Measurements from ENCODE around the gene TMBIM1. TPM values are rescaled to one million over a fixed set of nuclear protein-coding genes. Genes with fewer than 3 reads are reported as not detected.

TMBIM1 gene
- total RNA-seq, 1 experiment from 2014 or later, result 187 TPM

- intact Hi-C loops (cut with micrococcal nuclease; ENCODE audit: unreplicated experiment), result no loop called here
- Histone ChIP-seq H3K4me1 (replicated peaks; ENCODE audit: insufficient read depth) (no peaks in the 10 kb centered on the region), H3K4me3 (no peak overlapping the region), H4K20me1 (ENCODE audit: insufficient read depth) (no peaks in the 10 kb centered on the region), H2AFZ (no peak overlapping the region), H3K36me3 (ENCODE audit: low read depth) (peaks cover 26% of the 10 kb centered on the region), H3F3A (ENCODE audit: insufficient read depth, low read depth) (peaks cover 18% of the 10 kb centered on the region), H3K9me2 (ENCODE audit: insufficient read depth) (no peaks in the 10 kb centered on the region), H3K9me3 (ENCODE audit: insufficient read depth, low read depth) (no peaks in the 10 kb centered on the region), H3K27ac (no peak overlapping the region), H3K27me3 (ENCODE audit: insufficient read depth, low read depth) (no peaks in the 10 kb centered on the region), H3K4me2 (no peak overlapping the region), H3K79me2 (ENCODE audit: low read depth) (no peaks in the 10 kb centered on the region)
- CTCF ChIA-PET, result interaction anchor here (0.6 kb wide), 1 partner anchor 454 kb away, joined by 3 read pairs; no protein-coding TSS in a partner anchor
- DNase-seq, result no peak
- POLR2A ChIA-PET (ENCODE audit: unreplicated experiment), result no interaction called here
- TF ChIP-seq EZH2 (IDR thresholded peaks at IDR 0.05; ENCODE audit: low read depth) (no peak), CTCF (conservative IDR thresholded peaks at IDR 0.05) (no peak)
- no TSS peak for BruUV-seq (replicated peaks)
These were observed 39.1 kb downstream of the TMBIM1 start for GRCh38 chr2:218253232-218253625.

GRCh38 chr2:218252509-218253231, 39.6 kb downstream of the TMBIM1 start:
- Histone ChIP-seq H3K27me3 (ENCODE audit: insufficient read depth, low read depth) (no peaks in the 10 kb centered on the region), H3K9me2 (ENCODE audit: insufficient read depth) (no peaks in the 10 kb centered on the region), H2AFZ (no peak overlapping the region), H3K4me1 (replicated peaks; ENCODE audit: insufficient read depth) (no peaks in the 10 kb centered on the region), H3K27ac (no peak overlapping the region), H3K79me2 (ENCODE audit: low read depth) (no peaks in the 10 kb centered on the region), H3K4me3 (no peak overlapping the region), H3K36me3 (ENCODE audit: low read depth) (peaks cover 29% of the 10 kb centered on the region), H4K20me1 (ENCODE audit: insufficient read depth) (no peaks in the 10 kb centered on the region), H3K9me3 (ENCODE audit: insufficient read depth, low read depth) (no peaks in the 10 kb centered on the region), H3K4me2 (no peak overlapping the region), H3F3A (ENCODE audit: insufficient read depth, low read depth) (peaks cover 18% of the 10 kb centered on the region)
- intact Hi-C loops (cut with micrococcal nuclease; ENCODE audit: unreplicated experiment), result no loop called here
- TF ChIP-seq CTCF (conservative IDR thresholded peaks at IDR 0.05) (no peak), EZH2 (IDR thresholded peaks at IDR 0.05; ENCODE audit: low read depth) (no peak)
- no TSS peak for BruUV-seq (replicated peaks)
- DNase-seq, result no peak
- POLR2A ChIA-PET (ENCODE audit: unreplicated experiment), result no interaction called here
- CTCF ChIA-PET, result interaction anchor here (0.6 kb wide), 1 partner anchor 454 kb away, joined by 3 read pairs; no protein-coding TSS in a partner anchor

- Histone ChIP-seq H3K4me2 (no peak overlapping the region), H3K36me3 (ENCODE audit: low read depth) (peaks cover 35% of the 10 kb centered on the region), H3K79me2 (ENCODE audit: low read depth) (no peaks in the 10 kb centered on the region), H3K9me2 (ENCODE audit: insufficient read depth) (no peaks in the 10 kb centered on the region), H3K9me3 (ENCODE audit: insufficient read depth, low read depth) (no peaks in the 10 kb centered on the region), H2AFZ (no peak overlapping the region), H4K20me1 (ENCODE audit: insufficient read depth) (no peaks in the 10 kb centered on the region), H3K27me3 (ENCODE audit: insufficient read depth, low read depth) (no peaks in the 10 kb centered on the region), H3F3A (ENCODE audit: insufficient read depth, low read depth) (peaks cover 6% of the 10 kb centered on the region; the same call in 1 of the 2 replicates), H3K27ac (no peak overlapping the region), H3K4me1 (replicated peaks; ENCODE audit: insufficient read depth) (no peaks in the 10 kb centered on the region), H3K4me3 (no peak overlapping the region)
- TF ChIP-seq EZH2 (IDR thresholded peaks at IDR 0.05; ENCODE audit: low read depth) (no peak), CTCF (conservative IDR thresholded peaks at IDR 0.05) (no peak)
- BruUV-seq (replicated peaks), result no TSS peak
- POLR2A ChIA-PET (ENCODE audit: unreplicated experiment), result no interaction called here
- intact Hi-C loops (cut with micrococcal nuclease; ENCODE audit: unreplicated experiment), result no loop called here
- CTCF ChIA-PET, result no interaction called here
- no peak for DNase-seq
These were observed 42.6 kb downstream of the TMBIM1 start for GRCh38 chr2:218249691-218250090.
